Measurements from ENCODE around the gene CDH23. TPM values are rescaled to one million over a fixed set of nuclear protein-coding genes. Genes with fewer than 3 reads are reported as not detected.

Gene CDH23
- total RNA-seq, 1 donor from 2014 or later, result 0.29 TPM

- ChIA-PET CTCF (no interaction called here), POLR2A (no interaction called here)
- Mint-ChIP-seq H3K27me3 (peaks cover 24% of the 10 kb centered on the region), H3K9me3 (no peaks in the 10 kb centered on the region), H3K4me1 (no peaks in the 10 kb centered on the region), H3K36me3 (ENCODE audit: low read depth) (no peaks in the 10 kb centered on the region), H3K27ac (no peak overlapping the region), H3K4me3 (no peak overlapping the region)
- TF ChIP-seq CTCF (IDR thresholded peaks at IDR 0.05), result no peak
- DNase-seq, result no peak
- no peak for ATAC-seq (ENCODE audit: low read depth)
- intact Hi-C loops (cut with micrococcal nuclease), result no loop called here
Observed at GRCh38 chr10:71421075-71421434, 24.3 kb downstream of the CDH23 start.

- ChIA-PET CTCF (no interaction called here), POLR2A (no interaction called here)
- ATAC-seq (ENCODE audit: low read depth) (no peak), DNase-seq (no peak)
- no peak overlapping the region for H3K4me3 Mint-ChIP-seq
- peaks cover 21% of the 10 kb centered on the region for H3K27me3 Mint-ChIP-seq
- H3K36me3 Mint-ChIP-seq (ENCODE audit: low read depth), result no peaks in the 10 kb centered on the region
- H3K9me3 Mint-ChIP-seq, result no peaks in the 10 kb centered on the region
- H3K4me1 Mint-ChIP-seq, result no peaks in the 10 kb centered on the region
- TF ChIP-seq CTCF (IDR thresholded peaks at IDR 0.05), result no peak
- intact Hi-C loops (cut with micrococcal nuclease), result no loop called here
- no peak overlapping the region for H3K27ac Mint-ChIP-seq
Observed at GRCh38 chr10:71423250-71423649, 26.5 kb downstream of the CDH23 start.

GRCh38 chr10:71423901-71424300 is 27.2 kb downstream of the CDH23 start:
- intact Hi-C loops (cut with micrococcal nuclease), result no loop called here
- no peaks in the 10 kb centered on the region for H3K4me1 Mint-ChIP-seq
- no peak overlapping the region for H3K4me3 Mint-ChIP-seq
- no peak for DNase-seq
- no peak for ATAC-seq (ENCODE audit: low read depth)
- no peaks in the 10 kb centered on the region for H3K36me3 Mint-ChIP-seq (ENCODE audit: low read depth)
- ChIA-PET CTCF (no interaction called here), POLR2A (no interaction called here)
- H3K27me3 Mint-ChIP-seq, result peaks cover 21% of the 10 kb centered on the region
- H3K9me3 Mint-ChIP-seq, result no peaks in the 10 kb centered on the region
- no peak for TF ChIP-seq CTCF (IDR thresholded peaks at IDR 0.05)
- H3K27ac Mint-ChIP-seq, result no peak overlapping the region

- ChIA-PET POLR2A (no interaction called here), CTCF (no interaction called here)
- H3K9me3 Mint-ChIP-seq, result no peaks in the 10 kb centered on the region
- H3K27me3 Mint-ChIP-seq, result peaks cover 21% of the 10 kb centered on the region
- ATAC-seq (ENCODE audit: low read depth) (no peak), DNase-seq (no peak)
- no peaks in the 10 kb centered on the region for H3K4me1 Mint-ChIP-seq
- H3K36me3 Mint-ChIP-seq (ENCODE audit: low read depth), result no peaks in the 10 kb centered on the region
- no peak for TF ChIP-seq CTCF (IDR thresholded peaks at IDR 0.05)
- H3K27ac Mint-ChIP-seq, result no peak overlapping the region
- intact Hi-C loops (cut with micrococcal nuclease), result no loop called here
- no peak overlapping the region for H3K4me3 Mint-ChIP-seq
Observed at GRCh38 chr10:71424496-71425194, 27.9 kb downstream of the CDH23 start.

GRCh38 chr10:71426058-71426605 is 29.4 kb downstream of the CDH23 start:
- Mint-ChIP-seq H3K4me3 (no peak overlapping the region), H3K36me3 (ENCODE audit: low read depth) (no peaks in the 10 kb centered on the region), H3K9me3 (no peaks in the 10 kb centered on the region), H3K4me1 (no peaks in the 10 kb centered on the region), H3K27ac (no peak overlapping the region), H3K27me3 (peaks cover 19% of the 10 kb centered on the region)
- TF ChIP-seq CTCF (IDR thresholded peaks at IDR 0.05), result no peak
- ChIA-PET POLR2A (no interaction called here), CTCF (no interaction called here)
- intact Hi-C loops (cut with micrococcal nuclease), result no loop called here
- no peak for ATAC-seq (ENCODE audit: low read depth)
- no peak for DNase-seq

Data from activated B cell treated with CpG ODN at 0.5 μM for 24 hours (primary cell).